HG02763 (cell line): ENCODE measurements around the gene KAT2A.

ENCODE experiments used
- ATAC-seq: cut with Tn5 transposase; IDR thresholded peaks from one replicate; pipeline ENCODE4 v1.9.1; 2021; ENCODE audit warnings: mild to moderate bottlenecking, moderate library complexity; ENCODE audit not compliant: unreplicated experiment

The KAT2A gene

GRCh38 chr17:42135664-42136653, 14.8 kb upstream of the KAT2A start:
- ATAC-seq: no peak

DNA sequence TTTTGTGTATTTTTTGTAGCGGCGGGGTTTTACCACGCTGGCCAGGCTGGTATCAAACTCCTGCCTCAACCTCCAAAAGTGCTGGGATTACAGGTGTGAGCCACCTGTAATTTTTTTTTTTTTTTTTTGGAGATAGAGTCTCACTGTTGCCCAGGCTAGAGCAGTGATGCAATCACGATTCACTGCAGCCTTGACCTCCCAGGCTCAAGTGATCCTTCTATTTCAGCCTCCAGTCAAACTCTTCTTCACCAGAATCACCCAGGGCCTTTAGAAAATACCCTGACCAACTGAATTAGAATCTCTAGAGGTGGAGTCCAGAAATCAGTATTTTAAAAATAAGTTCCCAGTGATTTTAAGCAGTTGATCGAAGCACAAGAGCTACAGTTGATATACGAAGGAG, 14.0 kb upstream of the KAT2A start:
- ATAC-seq: no peak

GRCh38 chr17:42133461-42134041, 12.4 kb upstream of the KAT2A start:
- no peak for ATAC-seq

- no peak for ATAC-seq
These were observed 11.8 kb upstream of the KAT2A start for GRCh38 chr17:42132941-42133340.

DNA sequence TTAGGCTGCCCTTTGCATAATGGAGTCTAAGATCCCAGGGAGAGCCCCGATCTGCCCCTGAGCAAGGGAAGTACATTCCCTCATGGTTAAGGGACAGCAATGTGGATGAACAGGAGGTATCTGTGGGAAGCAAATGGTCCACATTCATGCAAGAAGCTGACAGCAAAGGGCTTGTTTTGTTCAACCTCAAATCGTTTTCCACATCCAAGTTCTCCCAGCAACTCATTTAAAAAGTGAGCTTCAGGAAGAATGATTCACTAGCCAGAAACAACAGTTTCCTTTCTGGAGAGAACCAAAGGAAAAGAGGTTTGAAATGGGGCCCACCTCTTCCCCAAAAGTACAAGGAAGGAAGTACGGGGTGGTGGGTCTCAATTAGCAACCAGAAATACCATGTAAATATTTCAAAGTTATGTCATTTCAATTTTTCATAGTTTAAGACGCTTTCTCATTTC, 10.8 kb upstream of the KAT2A start:
- no peak for ATAC-seq

GRCh38 chr17:42131232-42131631, 10.1 kb upstream of the KAT2A start:
- no peak for ATAC-seq

- ATAC-seq: no peak
These were observed 9.3 kb upstream of the KAT2A start for GRCh38 chr17:42130310-42130936.

- ATAC-seq: no peak
These were observed 8.1 kb upstream of the KAT2A start for GRCh38 chr17:42129109-42129837.

- ATAC-seq: no peak
These were observed 6.2 kb upstream of the KAT2A start for GRCh38 chr17:42127414-42127813.

- no peak for ATAC-seq
These were observed 5.7 kb upstream of the KAT2A start for GRCh38 chr17:42126836-42127235.

GRCh38 chr17:42125565-42125964, 4.4 kb upstream of the KAT2A start:
- no peak for ATAC-seq

- ATAC-seq: no peak
These were observed 3.1 kb upstream of the KAT2A start for GRCh38 chr17:42124256-42124655.

DNA sequence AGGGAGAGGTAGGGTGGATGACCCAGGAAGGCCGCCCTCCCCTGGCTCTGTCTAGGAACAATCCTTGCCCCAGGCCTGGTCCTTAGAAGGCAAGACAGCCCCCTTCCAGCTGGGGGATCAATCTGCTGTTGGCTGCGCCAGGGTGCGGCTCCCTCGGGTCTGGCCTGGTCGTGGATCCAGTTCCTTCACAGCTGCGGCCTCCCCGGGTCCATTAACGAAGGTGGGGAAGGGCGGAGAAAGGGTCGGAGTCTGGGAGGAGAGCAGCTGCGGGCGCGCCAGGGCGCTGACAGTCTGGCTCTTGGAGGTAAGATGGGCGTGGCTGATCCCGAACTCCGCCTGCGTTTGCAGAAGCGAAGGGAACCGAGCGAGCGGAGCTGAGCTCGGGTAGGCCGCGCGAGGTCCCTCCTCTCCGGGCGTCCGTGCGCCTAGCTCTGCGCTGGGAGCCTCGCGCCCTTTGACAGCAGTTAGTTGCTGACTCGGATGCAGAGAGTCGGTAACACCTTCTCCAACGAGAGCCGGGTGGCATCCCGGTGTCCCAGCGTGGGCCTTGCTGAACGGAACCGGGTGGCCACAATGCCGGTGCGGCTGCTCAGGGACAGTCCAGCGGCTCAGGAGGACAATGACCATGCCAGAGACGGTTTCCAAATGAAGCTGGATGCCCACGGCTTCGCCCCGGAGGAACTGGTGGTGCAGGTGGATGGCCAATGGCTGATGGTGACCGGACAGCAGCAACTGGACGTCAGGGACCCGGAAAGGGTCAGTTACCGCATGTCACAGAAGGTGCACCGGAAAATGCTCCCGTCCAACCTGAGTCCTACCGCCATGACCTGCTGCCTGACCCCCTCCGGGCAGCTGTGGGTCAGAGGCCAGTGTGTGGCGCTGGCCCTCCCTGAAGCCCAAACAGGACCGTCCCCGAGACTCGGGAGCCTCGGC, 1.5 kb upstream of the KAT2A start, which contains the start of gene HSPB9:
TSS of gene HSPB9 (plus strand) at position 434 of the 933 bp plus-strand sequence. CDS start at position 481, 47 bp downstream.
- ATAC-seq: no peak

GRCh38 chr17:42120161-42120769, 902 bp downstream of the KAT2A start:
- ATAC-seq: no peak

GRCh38 chr17:42119301-42119700, 1.9 kb downstream of the KAT2A start:
- no peak for ATAC-seq

GRCh38 chr17:42118545-42118944, 2.6 kb downstream of the KAT2A start:
- ATAC-seq: no peak

- ATAC-seq: no peak
These were observed 3.0 kb downstream of the KAT2A start for GRCh38 chr17:42118126-42118510.

GRCh38 chr17:42117397-42118125, 3.6 kb downstream of the KAT2A start:
- ATAC-seq: no peak
